SIG-M5 treated with dmso at 0.1 percent for 504 hours (cell line): Measurements from ENCODE around the gene DOCK10.

ENCODE experiments used
- DNase-seq: peaks from one replicate; lab custom pipeline; 2025; ENCODE audit not compliant: unreplicated experiment; lab: John Stamatoyannopoulos, UW

DOCK10 gene

GRCh38 chr2:224982910-224983711 lies 59.2 kb downstream of the DOCK10 start:
- DNase-seq, result no peak

GRCh38 chr2:224982226-224982625 lies 60.0 kb downstream of the DOCK10 start:
- DNase-seq, result no peak

- no peak for DNase-seq
Measured at GRCh38 chr2:224976629-224977525, 65.4 kb downstream of the DOCK10 start.

GRCh38 chr2:224975761-224976160 lies 66.5 kb downstream of the DOCK10 start:
- DNase-seq, result no peak

- no peak for DNase-seq
Measured at GRCh38 chr2:224973112-224974016, 68.9 kb downstream of the DOCK10 start.

GRCh38 chr2:224971214-224971613 lies 71.1 kb downstream of the DOCK10 start:
- DNase-seq, result no peak

- no peak for DNase-seq
Measured at GRCh38 chr2:224970311-224970710, 72.0 kb downstream of the DOCK10 start.

GRCh38 chr2:224969633-224970260 lies 72.5 kb downstream of the DOCK10 start:
- no peak for DNase-seq

GRCh38 chr2:224969095-224969494 lies 73.2 kb downstream of the DOCK10 start:
- DNase-seq, result no peak

- no peak for DNase-seq
Measured at GRCh38 chr2:224968051-224968450, 74.2 kb downstream of the DOCK10 start.

- DNase-seq, result no peak
Measured at GRCh38 chr2:224966613-224967012, 75.7 kb downstream of the DOCK10 start.

GRCh38 chr2:224959556-224959955 lies 82.7 kb downstream of the DOCK10 start:
- DNase-seq, result no peak

- DNase-seq, result no peak
Measured at GRCh38 chr2:224958873-224959272, 83.4 kb downstream of the DOCK10 start.

- no peak for DNase-seq
Measured at GRCh38 chr2:224958462-224958857, 83.8 kb downstream of the DOCK10 start.

- DNase-seq, result no peak
Measured at GRCh38 chr2:224957540-224958461, 84.5 kb downstream of the DOCK10 start.

GRCh38 chr2:224956706-224957105 lies 85.6 kb downstream of the DOCK10 start:
- DNase-seq, result no peak

- DNase-seq, result no peak
Measured at GRCh38 chr2:224954980-224955379, 87.3 kb downstream of the DOCK10 start.

- DNase-seq, result peak; percentile 90
Measured at GRCh38 chr2:224952936-224953657, 89.2 kb downstream of the DOCK10 start.
